AG04450 (cell line): ENCODE results near the gene DHX36. TPM values are rescaled to one million over a fixed set of nuclear protein-coding genes. Genes with fewer than 3 reads are reported as not detected.

Experiments used
- CTCF ChIA-PET: fragments of 300-600, 350-600 bp; formaldehyde crosslinking; extraction: SDS; loops from one replicate; lab custom pipeline; 2022; ENCODE audit warnings: antibody characterized with exemption, inconsistent platforms; lab: Charles Lee
- POLR2A ChIA-PET: fragments of 350-600 bp; formaldehyde crosslinking; extraction: SDS; loops from one replicate; lab custom pipeline; 2021; ENCODE audit warnings: antibody characterized with exemption, inconsistent platforms; lab: Yijun Ruan, JAX
- DNase-seq: peaks from one replicate; pipeline ENCODE4 v3.0.0-alpha.2; 2011; ENCODE audit warnings: low read depth, low spot score
- H3K27ac ChIP-seq: one replicate; pipeline ENCODE4 v1.5.1; 2012; ENCODE audit warnings: low read depth, low read length, control low read depth
- H3K27me3 ChIP-seq: one replicate; pipeline ENCODE4 v1.6.0; 2012; ENCODE audit warnings: low read length; ENCODE audit not compliant: control insufficient read depth, insufficient read depth
- H3K4me3 ChIP-seq: 2 replicates; pipeline ENCODE4 v1.5.1; 2011; ENCODE audit warnings: mild to moderate bottlenecking, low read depth, low read length, control low read depth
- H3K9me3 ChIP-seq: 2 replicates; pipeline ENCODE4 v1.5.1; 2012; ENCODE audit warnings: low read length; ENCODE audit not compliant: control insufficient read depth, insufficient read depth
- CTCF ChIP-seq: IDR thresholded peaks from 2 replicates; pipeline ENCODE4 v1.5.1; 2011; ENCODE audit warnings: low read depth, low read length, control low read depth, inconsistent platforms
- polyA plus RNA-seq: library from polyadenylated mRNA; depleted of rRNA; stranded (reverse); fragments of >200 nt; gene quantifications from 2 replicates; pipeline ENCODE4 v1.2.3, GENCODE V29; 2011

Gene DHX36
- polyA plus RNA-seq, 1 experiment: 49.3 TPM

- CTCF ChIA-PET: no interaction called here
- TF ChIP-seq CTCF: no peak
- no peak overlapping the region for H3K27ac ChIP-seq
- H3K4me3 ChIP-seq: no peak overlapping the region
- no peak for DNase-seq
- H3K27me3 ChIP-seq: no peaks in the 10 kb centered on the region
- POLR2A ChIA-PET: no interaction called here
- no peaks in the 10 kb centered on the region for H3K9me3 ChIP-seq
Observed at GRCh38 chr3:154356009-154356408, 31.7 kb upstream of the DHX36 start.

GRCh38 chr3:154349223-154349622 is 24.9 kb upstream of the DHX36 start:
- no peak overlapping the region for H3K27ac ChIP-seq
- no peaks in the 10 kb centered on the region for H3K9me3 ChIP-seq
- no peak overlapping the region for H3K4me3 ChIP-seq
- H3K27me3 ChIP-seq: no peaks in the 10 kb centered on the region
- DNase-seq: no peak
- ChIA-PET POLR2A (no interaction called here), CTCF (no interaction called here)
- no peak for TF ChIP-seq CTCF

GRCh38 chr3:154345422-154346122 is 21.3 kb upstream of the DHX36 start:
- DNase-seq: no peak
- ChIA-PET CTCF (interaction anchor here (1.1 kb wide), 1 partner anchor 11 kb away, joined by 3 read pairs; no protein-coding TSS in a partner anchor), POLR2A (no interaction called here)
- Histone ChIP-seq H3K4me3 (no peak overlapping the region), H3K27me3 (no peaks in the 10 kb centered on the region), H3K9me3 (no peaks in the 10 kb centered on the region), H3K27ac (no peak overlapping the region)
- no peak for TF ChIP-seq CTCF

GRCh38 chr3:154338570-154338969 is 14.3 kb upstream of the DHX36 start:
- DNase-seq: no peak
- no peak for TF ChIP-seq CTCF
- Histone ChIP-seq H3K27ac (no peak overlapping the region), H3K9me3 (no peaks in the 10 kb centered on the region), H3K27me3 (no peaks in the 10 kb centered on the region), H3K4me3 (no peak overlapping the region)
- POLR2A ChIA-PET: no interaction called here
- CTCF ChIA-PET: no interaction called here

GRCh38 chr3:154338008-154338407 is 13.7 kb upstream of the DHX36 start:
- no peak for TF ChIP-seq CTCF
- H3K27me3 ChIP-seq: no peaks in the 10 kb centered on the region
- DNase-seq: no peak
- H3K9me3 ChIP-seq: no peaks in the 10 kb centered on the region
- H3K4me3 ChIP-seq: no peak overlapping the region
- H3K27ac ChIP-seq: no peak overlapping the region
- POLR2A ChIA-PET: no interaction called here
- CTCF ChIA-PET: no interaction called here
